Measurements from ENCODE around the gene RRP15. TPM values are rescaled to one million over a fixed set of nuclear protein-coding genes. Genes with fewer than 3 reads are reported as not detected.
"Not testable (repeated sequence)": the region's sequence is repeated elsewhere in the genome, so short reads cannot be mapped to it uniquely, and the experiment has no call there.

The RRP15 gene
- total RNA-seq, 1 donor: 7.8 TPM

DNA sequence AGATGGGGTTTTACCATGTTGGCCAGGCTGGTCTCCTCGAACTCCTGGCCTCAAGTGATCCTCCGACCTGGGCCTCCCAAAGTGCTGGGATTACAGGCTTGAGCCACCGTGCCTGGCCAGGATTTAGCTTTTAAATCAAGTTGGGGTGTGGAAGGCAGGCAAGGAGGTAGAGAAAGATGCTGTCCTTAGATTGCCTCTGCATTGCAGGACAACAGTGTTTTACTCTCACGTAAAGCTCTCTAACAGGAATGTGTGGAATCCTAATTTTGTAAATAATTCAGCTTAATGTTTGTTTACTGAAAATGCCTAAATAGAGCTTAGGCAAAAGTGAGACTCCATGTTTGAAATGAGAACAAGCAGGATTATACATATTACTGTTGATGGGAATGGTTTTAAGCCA, 30.5 kb downstream of the RRP15 start:
- no peak overlapping the region for H3K4me3 ChIP-seq (ENCODE audit: low read depth, low read length)
- DNase-seq (ENCODE audit: low read depth): peak; percentile 44
- TF ChIP-seq CTCF (IDR thresholded peaks at IDR 0.05; ENCODE audit: insufficient read depth, low read depth, low read length): no peak

- TF ChIP-seq CTCF (IDR thresholded peaks at IDR 0.05; ENCODE audit: insufficient read depth, low read depth, low read length): no peak
- no peak overlapping the region for H3K4me3 ChIP-seq (ENCODE audit: low read depth, low read length)
- peak; percentile 44 for DNase-seq (ENCODE audit: low read depth)
Observed at GRCh38 chr1:218317061-218317460, 32.0 kb downstream of the RRP15 start.

GRCh38 chr1:218320182-218320581, 35.1 kb downstream of the RRP15 start:
- not testable (repeated sequence) for H3K4me3 ChIP-seq (ENCODE audit: low read depth, low read length); DNase-seq (ENCODE audit: low read depth)

DNA sequence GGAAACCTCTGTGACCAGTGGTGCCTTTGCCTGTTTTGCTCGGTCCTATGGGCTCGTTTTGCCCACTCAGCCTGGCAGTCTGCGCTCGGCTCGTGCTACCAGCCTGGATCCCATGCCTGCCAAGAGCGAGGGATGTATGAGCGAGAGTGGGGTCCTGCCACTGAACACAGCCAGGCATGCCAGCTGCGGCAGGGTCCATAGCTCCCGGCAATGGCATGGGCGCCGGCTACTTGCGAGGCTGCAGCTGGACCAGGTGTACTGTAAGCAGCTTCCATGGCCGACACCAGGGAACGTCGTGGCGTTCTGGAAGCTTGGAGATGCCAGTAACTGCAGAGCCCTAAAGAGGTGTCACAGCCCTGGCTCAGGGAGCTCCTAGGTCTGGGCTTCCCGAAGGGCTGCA, 37.7 kb downstream of the RRP15 start:
- H3K4me3 ChIP-seq (ENCODE audit: low read depth, low read length): no peak overlapping the region
- no peak for DNase-seq (ENCODE audit: low read depth)
- no peak for TF ChIP-seq CTCF (IDR thresholded peaks at IDR 0.05; ENCODE audit: insufficient read depth, low read depth, low read length)

DNA sequence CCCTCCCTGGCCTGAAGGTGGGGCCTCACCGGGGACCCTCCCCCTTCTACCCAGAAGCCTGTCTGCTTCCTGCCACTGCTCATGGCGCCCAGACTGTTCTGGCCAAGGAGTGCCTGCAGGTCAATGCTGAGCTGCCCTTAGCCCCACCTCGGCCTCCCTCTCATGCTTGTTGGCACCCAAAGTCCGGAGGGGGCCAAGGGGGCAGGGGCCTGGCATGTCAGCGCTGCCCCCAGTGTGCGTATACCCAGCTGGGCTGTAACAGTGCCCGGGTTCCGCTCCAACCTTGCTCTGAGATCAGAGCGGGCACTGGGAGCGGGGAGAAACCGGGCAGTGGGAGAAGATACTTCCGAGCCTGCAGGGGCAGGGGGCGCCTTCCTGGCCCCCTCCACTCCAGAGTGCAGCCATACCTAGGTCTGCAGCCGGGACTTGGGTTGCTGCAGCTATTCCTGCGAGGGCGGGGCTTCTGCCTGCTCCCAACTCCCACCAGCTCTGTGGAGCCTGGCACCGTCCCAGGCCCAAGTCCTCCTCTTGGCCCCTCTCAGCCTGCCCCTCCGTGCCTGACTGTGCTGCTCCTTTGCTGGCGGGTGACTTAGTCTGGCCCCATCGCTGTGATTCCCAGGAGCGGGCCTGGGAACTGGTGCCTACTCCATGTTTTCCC, 38.6 kb downstream of the RRP15 start:
- no peak for DNase-seq (ENCODE audit: low read depth)
- TF ChIP-seq CTCF (IDR thresholded peaks at IDR 0.05; ENCODE audit: insufficient read depth, low read depth, low read length): no peak

DNA sequence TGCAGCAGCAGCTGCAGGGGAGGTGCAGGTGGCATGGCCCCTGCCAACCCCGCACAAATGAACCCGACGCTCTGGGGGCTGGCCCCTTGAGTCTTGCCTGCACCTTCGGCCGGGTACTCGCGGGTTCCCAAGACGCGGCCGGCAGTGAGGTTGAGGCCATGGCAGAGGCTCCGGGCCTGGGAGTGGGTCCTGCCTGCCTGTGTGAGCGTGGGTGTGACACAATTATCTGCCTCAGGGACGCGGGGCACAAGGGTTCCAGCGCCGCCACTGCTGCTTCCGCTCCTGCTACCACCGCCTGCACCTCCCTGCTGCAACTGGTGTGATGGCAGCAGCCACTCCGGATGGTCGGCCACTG, 39.1 kb downstream of the RRP15 start:
- DNase-seq (ENCODE audit: low read depth): no peak

More for the DNA sequence above, 38.6 kb downstream of the RRP15 start:
- no peak overlapping the region for H3K4me3 ChIP-seq (ENCODE audit: low read depth, low read length)

DNA sequence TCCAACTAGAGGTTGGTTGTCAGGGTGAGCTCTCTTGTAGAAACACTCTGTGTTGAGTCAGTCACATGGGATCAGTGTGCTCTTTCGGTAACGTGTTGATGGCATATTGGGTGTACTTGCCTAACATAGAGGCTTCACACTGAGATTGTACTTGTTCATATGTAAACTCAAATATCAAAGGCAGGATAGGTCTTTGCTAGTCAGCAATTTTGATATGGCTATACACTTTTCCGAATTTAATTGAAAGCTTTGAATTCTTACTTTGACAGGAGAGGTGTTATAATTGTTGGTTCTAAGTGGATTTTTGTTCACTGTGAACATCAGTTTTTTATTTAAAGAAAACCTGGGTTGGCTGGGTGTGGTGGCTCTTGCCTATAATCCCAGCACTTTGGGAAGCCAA, 43.7 kb downstream of the RRP15 start:
- DNase-seq (ENCODE audit: low read depth): no peak
- H3K4me3 ChIP-seq (ENCODE audit: low read depth, low read length): no peak overlapping the region
- no peak for TF ChIP-seq CTCF (IDR thresholded peaks at IDR 0.05; ENCODE audit: insufficient read depth, low read depth, low read length)

More for the DNA sequence above, 39.1 kb downstream of the RRP15 start:
- no peak for TF ChIP-seq CTCF (IDR thresholded peaks at IDR 0.05; ENCODE audit: insufficient read depth, low read depth, low read length)
- H3K4me3 ChIP-seq (ENCODE audit: low read depth, low read length): no peak overlapping the region
